Daoy (cell line): ENCODE measurements around the gene CDYL. TPM values are rescaled to one million over a fixed set of nuclear protein-coding genes. Genes with fewer than 3 reads are reported as not detected.
A peak's percentile ranks its signal among the peaks of the same experiment; 100 is the strongest.
"Not testable (repeated sequence)": the region's sequence is repeated elsewhere in the genome, so short reads cannot be mapped to it uniquely, and the experiment has no call there.

Experiments
- DNase-seq: peaks from one replicate; pipeline ENCODE4 v3.0.0-alpha.2; 2015; ENCODE audit warnings: low read depth
- total RNA-seq: library from RNA; depleted of rRNA; stranded (reverse); fragments of >200 nt; shearing (Covaris generic); gene quantifications from 2 replicates; pipeline ENCODE4 v1.2.3, GENCODE V29; 2014

Gene CDYL
- total RNA-seq, 1 experiment from 2014 or later: 22.9 TPM

GRCh38 chr6:4803343-4803744, 27.1 kb downstream of the CDYL start:
- no peak for DNase-seq

- peak; percentile 87 for DNase-seq
These were observed 27.9 kb downstream of the CDYL start for GRCh38 chr6:4804095-4804494.

GRCh38 chr6:4805553-4806336, 29.5 kb downstream of the CDYL start:
- peak; percentile 72 for DNase-seq

GRCh38 chr6:4806337-4806725, 30.1 kb downstream of the CDYL start:
- no peak for DNase-seq

GRCh38 chr6:4806791-4807190, 30.6 kb downstream of the CDYL start:
- no peak for DNase-seq

GRCh38 chr6:4808396-4808795, 32.2 kb downstream of the CDYL start:
- DNase-seq: no peak

GRCh38 chr6:4809999-4810918, 34.1 kb downstream of the CDYL start:
- peak; percentile 69 for DNase-seq

GRCh38 chr6:4812068-4812467, 35.9 kb downstream of the CDYL start:
- peak; percentile 63 for DNase-seq

GRCh38 chr6:4813055-4813454, 36.9 kb downstream of the CDYL start:
- no peak for DNase-seq

- no peak for DNase-seq
These were observed 38.0 kb downstream of the CDYL start for GRCh38 chr6:4814212-4814611.

GRCh38 chr6:4814987-4815386, 38.8 kb downstream of the CDYL start:
- DNase-seq: no peak

- no peak for DNase-seq
These were observed 39.4 kb downstream of the CDYL start for GRCh38 chr6:4815584-4815983.

- DNase-seq: no peak
These were observed 40.7 kb downstream of the CDYL start for GRCh38 chr6:4816904-4817303.

GRCh38 chr6:4817551-4817950, 41.3 kb downstream of the CDYL start:
- no peak for DNase-seq

GRCh38 chr6:4818272-4818938, 42.2 kb downstream of the CDYL start:
- no peak for DNase-seq

- DNase-seq: peak; percentile 12
These were observed 43.6 kb downstream of the CDYL start for GRCh38 chr6:4819706-4820283.

GRCh38 chr6:4820704-4821276, 44.6 kb downstream of the CDYL start:
- peak; percentile 18 for DNase-seq

- no peak for DNase-seq
These were observed 46.3 kb downstream of the CDYL start for GRCh38 chr6:4822476-4822875.

- no peak for DNase-seq
These were observed 52.0 kb downstream of the CDYL start for GRCh38 chr6:4828187-4828698.

GRCh38 chr6:4829089-4829488, 52.9 kb downstream of the CDYL start:
- no peak for DNase-seq

GRCh38 chr6:4835540-4835939, 59.3 kb downstream of the CDYL start:
- DNase-seq: not testable (repeated sequence)
